ENCODE measurements around the gene KRTAP1-5. TPM values are rescaled to one million over a fixed set of nuclear protein-coding genes. Genes with fewer than 3 reads are reported as not detected.

Gene KRTAP1-5
- total RNA-seq, 1 donor from 2014 or later = not detected

DNA sequence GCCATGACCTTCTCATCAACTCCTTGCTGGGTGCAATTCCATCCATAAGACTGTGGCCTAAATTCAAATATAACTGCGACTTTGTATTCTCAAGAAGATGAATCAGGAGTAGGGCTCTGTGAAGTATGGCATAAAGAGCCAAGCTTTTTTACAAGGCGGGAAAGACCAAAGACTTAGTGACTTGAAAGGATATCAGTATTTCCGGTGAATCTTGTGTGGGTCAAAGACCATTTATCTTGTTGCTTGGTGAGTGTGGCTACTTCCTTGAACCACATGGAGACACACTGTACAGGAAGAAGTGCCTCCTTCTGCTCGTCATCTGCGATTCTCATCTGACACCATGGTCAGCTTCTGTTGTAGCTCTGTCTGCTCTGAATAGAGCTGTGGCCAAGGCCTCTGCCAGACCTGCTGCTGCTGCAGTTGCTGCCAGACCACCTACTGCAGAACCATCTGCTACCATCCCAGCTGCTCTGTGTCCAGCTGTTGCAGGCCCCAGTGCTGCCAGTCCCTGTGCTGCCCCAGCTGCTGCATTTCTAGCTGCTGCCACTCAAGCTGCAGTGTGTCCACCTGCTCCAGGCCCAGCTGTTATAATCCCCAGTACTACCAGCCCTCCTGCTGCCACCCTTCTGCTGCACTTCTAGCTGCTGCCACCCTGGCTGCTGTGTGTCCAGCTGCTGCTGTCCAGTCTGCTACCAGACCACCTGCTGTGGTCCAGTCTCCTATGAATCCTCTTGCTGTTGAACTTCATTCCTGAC is 44.8 kb upstream of the KRTAP1-5 start:
- H3K4me2 ChIP-seq = no peak overlapping the region
- no peaks in the 10 kb centered on the region for H3K27me3 ChIP-seq
- TF ChIP-seq CTCF (IDR thresholded peaks at IDR 0.05) = no peak
- TF ChIP-seq EZH2phosphoT487 (IDR thresholded peaks at IDR 0.05) = no peak
- no peak for TF ChIP-seq EZH2 (IDR thresholded peaks at IDR 0.05)
- no peaks in the 10 kb centered on the region for H3F3A ChIP-seq (ENCODE audit: low read depth)
- no peak overlapping the region for H3K9ac ChIP-seq
- H4K20me1 ChIP-seq (ENCODE audit: low read depth) = no peaks in the 10 kb centered on the region
- no peaks in the 10 kb centered on the region for H3K36me3 Mint-ChIP-seq
- H3K4me3 Mint-ChIP-seq = no peak overlapping the region
- H3K9me3 Mint-ChIP-seq = no peaks in the 10 kb centered on the region
- no peaks in the 10 kb centered on the region for H3K79me2 ChIP-seq (ENCODE audit: low read depth)
- DNase-seq (ENCODE audit: low spot score) = no peak
- H3K9me3 ChIP-seq (ENCODE audit: low read depth) = no peaks in the 10 kb centered on the region
- no peak overlapping the region for H3K27ac Mint-ChIP-seq
- H3K27ac ChIP-seq = no peak overlapping the region
- no peaks in the 10 kb centered on the region for H3K4me1 ChIP-seq
- no peak overlapping the region for H2AFZ ChIP-seq (replicated peaks)
- no peak overlapping the region for H3K4me3 ChIP-seq
- no peaks in the 10 kb centered on the region for H3K27me3 Mint-ChIP-seq (ENCODE audit: insufficient read depth, low read depth)
- H3K4me1 Mint-ChIP-seq = no peaks in the 10 kb centered on the region
- no peaks in the 10 kb centered on the region for H3K36me3 ChIP-seq

DNA sequence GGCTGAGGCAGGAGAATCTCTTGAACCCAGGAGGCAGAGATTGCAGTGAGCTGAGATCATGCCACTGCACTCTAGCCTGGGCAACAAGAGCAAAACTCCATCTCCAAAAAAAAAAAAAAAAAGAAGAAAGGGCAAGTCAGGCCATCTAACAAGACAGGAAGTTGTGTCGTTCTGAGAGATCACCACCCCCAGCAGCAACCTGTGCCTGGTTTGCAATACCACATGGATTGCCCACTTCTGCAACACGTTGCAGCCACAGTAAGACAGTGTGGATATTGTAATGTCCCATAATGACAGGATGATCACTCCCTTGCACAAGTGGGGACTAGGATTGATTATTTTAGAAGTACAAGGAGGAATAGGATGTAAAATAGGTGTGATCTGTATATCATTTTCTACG is 42.0 kb upstream of the KRTAP1-5 start:
- TF ChIP-seq CTCF (IDR thresholded peaks at IDR 0.05) (no peak), EZH2phosphoT487 (IDR thresholded peaks at IDR 0.05) (no peak), EZH2 (IDR thresholded peaks at IDR 0.05) (no peak)
- Histone ChIP-seq H3K27me3 (no peaks in the 10 kb centered on the region), H3K4me1 (no peaks in the 10 kb centered on the region), H3K27ac (no peak overlapping the region), H3K4me3 (no peak overlapping the region), H3K4me2 (no peak overlapping the region), H4K20me1 (ENCODE audit: low read depth) (no peaks in the 10 kb centered on the region), H3K9me3 (ENCODE audit: low read depth) (no peaks in the 10 kb centered on the region), H3K9ac (no peak overlapping the region), H3K36me3 (no peaks in the 10 kb centered on the region), H2AFZ (replicated peaks) (no peak overlapping the region), H3K79me2 (ENCODE audit: low read depth) (no peaks in the 10 kb centered on the region), H3F3A (ENCODE audit: low read depth) (no peaks in the 10 kb centered on the region)
- Mint-ChIP-seq H3K36me3 (no peaks in the 10 kb centered on the region), H3K27me3 (ENCODE audit: insufficient read depth, low read depth) (no peaks in the 10 kb centered on the region), H3K4me1 (no peaks in the 10 kb centered on the region), H3K27ac (no peak overlapping the region), H3K4me3 (no peak overlapping the region), H3K9me3 (no peaks in the 10 kb centered on the region)
- DNase-seq (ENCODE audit: low spot score) = no peak

DNA sequence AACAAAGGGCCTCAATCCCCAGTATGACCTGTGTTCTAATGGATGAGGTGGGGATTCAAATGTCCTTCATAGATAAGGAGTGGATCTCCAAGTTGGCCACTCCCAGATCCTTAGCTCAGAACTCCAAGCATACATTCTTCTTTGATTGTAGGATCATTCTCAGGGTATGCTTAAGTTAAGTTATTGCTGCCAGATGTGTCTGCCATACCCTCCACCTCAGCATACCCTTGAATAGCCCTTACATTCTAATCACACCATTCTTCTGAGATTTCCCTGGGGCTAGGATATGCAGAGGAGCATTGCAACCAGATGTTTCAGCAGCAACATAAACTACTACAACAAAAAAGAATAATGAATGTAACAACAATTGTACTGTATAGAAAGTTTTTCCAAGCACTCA is 40.3 kb upstream of the KRTAP1-5 start:
- no peaks in the 10 kb centered on the region for H3K27me3 ChIP-seq
- TF ChIP-seq EZH2 (IDR thresholded peaks at IDR 0.05) (no peak), EZH2phosphoT487 (IDR thresholded peaks at IDR 0.05) (no peak), CTCF (IDR thresholded peaks at IDR 0.05) (no peak)
- DNase-seq (ENCODE audit: low spot score) = no peak
- Mint-ChIP-seq H3K36me3 (no peaks in the 10 kb centered on the region), H3K9me3 (no peaks in the 10 kb centered on the region), H3K27me3 (ENCODE audit: insufficient read depth, low read depth) (no peaks in the 10 kb centered on the region), H3K4me1 (no peaks in the 10 kb centered on the region), H3K4me3 (no peak overlapping the region), H3K27ac (no peak overlapping the region)
- H3K4me3 ChIP-seq = no peak overlapping the region
- H2AFZ ChIP-seq (replicated peaks) = no peak overlapping the region
- no peaks in the 10 kb centered on the region for H3K4me1 ChIP-seq
- no peak overlapping the region for H3K27ac ChIP-seq
- H3K79me2 ChIP-seq (ENCODE audit: low read depth) = no peaks in the 10 kb centered on the region
- no peak overlapping the region for H3K4me2 ChIP-seq
- no peaks in the 10 kb centered on the region for H3F3A ChIP-seq (ENCODE audit: low read depth)
- no peaks in the 10 kb centered on the region for H3K36me3 ChIP-seq
- H4K20me1 ChIP-seq (ENCODE audit: low read depth) = no peaks in the 10 kb centered on the region
- no peaks in the 10 kb centered on the region for H3K9me3 ChIP-seq (ENCODE audit: low read depth)
- no peak overlapping the region for H3K9ac ChIP-seq

Measured in neural progenitor cell (in vitro differentiated cells).